ENCODE measurements around the gene DCTN3. TPM values are rescaled to one million over a fixed set of nuclear protein-coding genes. Genes with fewer than 3 reads are reported as not detected.

Gene DCTN3
- total RNA-seq, 2 donors from 2014 or later, result 81.0 to 123 TPM

DNA sequence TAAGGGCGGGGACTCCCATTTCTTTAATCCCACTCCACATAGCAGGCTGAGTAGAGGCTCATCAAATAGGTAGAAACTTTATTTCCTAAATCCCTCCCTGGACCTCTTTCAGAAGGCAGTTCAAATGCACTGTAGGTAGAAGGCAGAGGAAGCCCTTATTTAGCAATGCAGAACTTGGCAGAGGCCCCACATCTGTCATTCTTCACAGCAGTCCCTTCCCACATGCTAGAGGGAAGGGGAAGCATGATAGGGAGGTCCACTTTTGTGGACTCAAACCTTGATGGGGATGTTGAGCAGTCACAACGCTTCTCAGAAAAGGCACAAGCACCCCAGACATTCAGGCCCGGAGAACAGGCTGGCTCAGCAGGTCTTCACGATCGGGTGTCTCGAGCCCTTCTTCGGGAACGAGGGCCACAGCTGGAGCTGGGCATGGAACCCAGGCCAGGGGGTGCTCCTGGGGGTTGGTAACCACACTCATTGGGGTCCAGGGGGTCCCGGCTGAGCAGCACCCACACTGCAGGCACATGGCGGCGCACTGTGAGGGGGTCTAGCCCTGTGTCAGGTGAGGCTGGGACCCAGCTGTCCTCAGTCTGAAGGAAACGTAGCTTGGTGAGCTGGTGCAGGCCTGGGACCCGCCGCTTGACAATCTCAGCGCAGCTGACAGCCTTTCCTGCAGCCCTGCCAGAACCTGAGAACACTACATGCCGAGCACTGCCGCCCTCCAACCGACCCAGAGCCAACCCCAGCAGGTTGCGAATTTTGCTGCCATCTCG lies 9.7 kb downstream of the DCTN3 start:
- Mint-ChIP-seq H3K36me3 (peaks cover 7% of the 10 kb centered on the region in 2 donors), H3K9me3 (no peaks in the 10 kb centered on the region), H3K27ac (peak overlapping the region in 1 of 2 donors; percentile 94)
- no peak for DNase-seq (ENCODE audit: low spot score in 2 of 2)
- ATAC-seq, result no peak

DNA sequence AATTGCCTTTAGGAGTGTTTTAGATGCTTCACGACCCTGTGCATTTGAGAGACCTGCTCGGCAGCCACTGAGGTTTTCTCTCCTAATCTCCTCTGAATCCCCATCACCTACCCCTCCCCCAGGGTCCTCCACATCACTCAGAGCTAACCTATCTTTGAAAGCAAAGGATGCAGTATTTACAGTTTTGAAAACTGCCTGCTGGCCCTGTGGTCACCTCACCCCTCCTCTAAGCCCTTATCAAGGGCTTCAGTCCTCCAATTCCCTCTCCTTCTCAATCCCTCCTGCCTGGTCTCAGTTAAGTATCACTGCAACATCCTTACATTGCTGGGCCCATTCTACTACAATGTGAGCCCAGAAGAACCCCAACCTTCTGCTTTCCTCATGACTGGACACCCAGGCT lies 13.0 kb downstream of the DCTN3 start:
- ATAC-seq (no peak), DNase-seq (ENCODE audit: low spot score in 2 of 2) (no peak)
- Mint-ChIP-seq H3K9me3 (no peaks in the 10 kb centered on the region), H3K27ac (no peak overlapping the region), H3K36me3 (peaks cover 7% of the 10 kb centered on the region in 2 donors)

GRCh38 chr9:34606905-34607304 lies 13.4 kb downstream of the DCTN3 start:
- H3K36me3 Mint-ChIP-seq, result peaks cover 7% of the 10 kb centered on the region in 2 donors
- ATAC-seq (no peak), DNase-seq (ENCODE audit: low spot score in 2 of 2) (no peak)
- no peaks in the 10 kb centered on the region for H3K9me3 Mint-ChIP-seq
- H3K27ac Mint-ChIP-seq, result no peak overlapping the region

- H3K36me3 Mint-ChIP-seq, result peaks cover under 1% of the 10 kb centered on the region in 2 donors
- no peaks in the 10 kb centered on the region for H3K9me3 Mint-ChIP-seq
- no peak for ATAC-seq
- DNase-seq (ENCODE audit: low spot score in 2 of 2), result no peak
- no peak overlapping the region for H3K27ac Mint-ChIP-seq
Measured at GRCh38 chr9:34606190-34606589, 14.1 kb downstream of the DCTN3 start.

- H3K9me3 Mint-ChIP-seq, result no peaks in the 10 kb centered on the region
- peak; percentile 71 to 88 for DNase-seq (ENCODE audit: low spot score in 2 of 2)
- H3K36me3 Mint-ChIP-seq, result no peaks in the 10 kb centered on the region
- peak; percentile 90 to 92 for ATAC-seq
- no peak overlapping the region for H3K27ac Mint-ChIP-seq
Measured at GRCh38 chr9:34603610-34604231, 16.6 kb downstream of the DCTN3 start.

DNA sequence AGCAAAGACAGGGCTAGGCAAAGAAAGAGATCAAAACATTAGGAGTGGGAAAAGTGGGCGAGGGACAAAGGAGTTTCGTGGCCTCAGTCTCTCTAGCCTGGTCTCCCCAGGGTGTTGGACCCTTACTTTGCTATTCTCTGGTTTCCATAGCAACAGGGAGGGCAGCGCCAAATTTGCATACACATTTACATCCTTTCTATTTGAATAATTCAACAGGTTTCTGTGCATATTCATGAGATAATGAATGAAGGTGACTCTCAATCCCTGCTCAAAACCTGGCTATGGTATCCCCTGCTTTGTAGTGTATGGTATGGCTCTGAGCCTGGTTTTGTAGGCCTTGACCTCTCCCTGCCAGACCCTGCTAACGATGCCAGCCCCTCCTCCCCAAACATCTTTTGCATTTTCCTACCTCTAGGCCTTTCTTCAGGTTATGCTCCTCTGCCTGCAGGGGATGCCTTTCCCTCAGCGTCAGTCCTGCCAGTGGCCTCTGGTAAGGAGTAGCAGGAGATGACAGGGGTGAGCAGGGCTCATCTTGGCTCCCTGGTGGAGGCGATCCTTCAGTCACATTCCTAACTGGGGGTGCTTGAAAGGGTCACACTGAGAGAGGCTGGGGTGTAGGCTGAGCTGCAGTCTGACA lies 18.2 kb downstream of the DCTN3 start:
- Mint-ChIP-seq H3K36me3 (no peaks in the 10 kb centered on the region), H3K9me3 (no peaks in the 10 kb centered on the region), H3K27ac (no peak overlapping the region)
- DNase-seq (ENCODE audit: low spot score in 2 of 2) (no peak), ATAC-seq (no peak)

- H3K9me3 Mint-ChIP-seq, result no peaks in the 10 kb centered on the region
- DNase-seq (ENCODE audit: low spot score in 2 of 2) (no peak), ATAC-seq (no peak)
- no peaks in the 10 kb centered on the region for H3K36me3 Mint-ChIP-seq
- peak overlapping the region in 1 of 2 donors; percentile 51 for H3K27ac Mint-ChIP-seq
Measured at GRCh38 chr9:34600908-34601307, 19.4 kb downstream of the DCTN3 start.

DNA sequence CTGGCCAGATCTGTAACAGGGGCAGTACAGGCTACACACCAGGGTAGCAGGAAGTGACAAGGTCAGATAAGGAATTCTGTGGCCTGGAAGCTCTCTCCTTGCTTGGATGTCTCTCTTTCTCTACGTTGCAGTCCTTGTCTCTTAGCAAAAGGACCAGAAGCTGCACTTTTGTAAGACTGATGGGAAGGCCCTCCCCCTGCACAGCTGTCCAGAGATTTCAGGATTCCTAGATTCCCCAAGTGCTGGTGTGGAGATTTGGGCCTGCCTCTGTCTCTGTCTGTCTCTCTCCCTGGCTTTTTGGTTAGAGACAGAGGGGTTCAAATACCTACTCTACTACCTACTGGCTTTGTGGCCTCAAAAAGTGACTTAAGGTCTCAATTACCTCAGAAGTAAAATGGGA lies 20.7 kb downstream of the DCTN3 start:
- no peaks in the 10 kb centered on the region for H3K9me3 Mint-ChIP-seq
- H3K36me3 Mint-ChIP-seq, result no peaks in the 10 kb centered on the region
- H3K27ac Mint-ChIP-seq, result no peak overlapping the region
- no peak for ATAC-seq
- no peak for DNase-seq (ENCODE audit: low spot score in 2 of 2)

DNA sequence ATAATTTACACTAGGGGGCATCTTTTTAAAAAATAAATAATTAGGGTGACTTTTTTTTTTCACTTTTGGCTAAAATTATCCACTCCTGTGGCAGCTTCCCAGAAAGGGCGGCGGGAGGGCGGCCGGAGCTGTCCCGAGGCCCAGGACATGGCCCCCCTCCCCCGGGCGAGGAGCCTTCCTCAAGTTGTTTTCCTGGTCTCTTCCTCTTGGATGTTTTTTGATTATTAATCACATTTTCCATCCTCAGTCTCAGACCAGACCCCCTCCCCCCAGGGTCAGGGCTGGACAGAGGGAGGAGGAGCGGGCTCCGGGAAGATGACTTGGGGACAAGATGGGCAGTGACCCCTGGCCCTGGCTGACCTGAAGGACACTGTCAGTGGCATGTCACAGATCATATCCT lies 26.1 kb downstream of the DCTN3 start:
- H3K27ac Mint-ChIP-seq, result no peak overlapping the region
- no peaks in the 10 kb centered on the region for H3K36me3 Mint-ChIP-seq
- no peaks in the 10 kb centered on the region for H3K9me3 Mint-ChIP-seq
- ATAC-seq (no peak), DNase-seq (ENCODE audit: low spot score in 2 of 2) (no peak)

DNA sequence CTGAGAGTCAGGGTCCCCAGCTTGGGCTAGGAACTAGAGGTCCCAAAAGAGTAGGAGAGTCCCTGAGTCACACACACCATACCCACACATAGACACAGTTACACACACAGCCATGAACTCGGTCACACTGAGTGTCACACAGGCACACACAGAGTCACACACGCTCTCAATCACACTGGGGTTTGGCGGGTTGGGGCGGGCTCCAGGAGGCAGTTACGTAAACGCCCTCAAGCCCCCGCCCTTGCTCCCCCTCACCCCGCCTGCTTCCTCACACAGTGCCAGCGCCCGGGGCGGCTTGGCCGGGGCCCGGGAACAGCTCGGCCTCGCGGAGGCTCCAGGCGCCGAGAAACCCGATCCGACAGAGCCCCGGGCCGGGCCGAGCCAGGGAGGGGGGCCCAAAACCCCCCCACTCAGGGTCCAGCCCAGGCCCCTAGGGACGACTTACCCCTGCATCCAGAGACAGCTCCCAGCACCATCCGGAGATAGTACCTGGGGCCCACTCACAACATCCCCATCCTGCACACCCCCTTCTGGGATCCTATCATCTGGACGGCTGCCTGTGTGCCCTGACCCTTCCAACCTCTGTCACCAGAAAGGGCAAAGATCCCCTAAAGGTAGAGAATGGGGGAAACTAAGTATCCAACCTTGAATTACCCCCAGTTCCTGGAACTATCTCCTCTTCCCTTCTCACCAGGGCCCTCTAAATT lies 27.2 kb downstream of the DCTN3 start:
- Mint-ChIP-seq H3K27ac (peak overlapping the region in 1 of 2 donors; percentile 18), H3K9me3 (no peaks in the 10 kb centered on the region), H3K36me3 (peaks cover 0 to 9% of the 10 kb centered on the region in 2 donors)
- ATAC-seq (no peak), DNase-seq (ENCODE audit: low spot score in 2 of 2) (no peak)

- Mint-ChIP-seq H3K36me3 (peaks cover 0 to 9% of the 10 kb centered on the region in 2 donors), H3K9me3 (no peaks in the 10 kb centered on the region), H3K27ac (no peak overlapping the region)
- no peak for DNase-seq (ENCODE audit: low spot score in 2 of 2)
- ATAC-seq, result no peak
Measured at GRCh38 chr9:34591917-34592866, 28.1 kb downstream of the DCTN3 start.

- Mint-ChIP-seq H3K27ac (no peak overlapping the region), H3K36me3 (peaks cover 0 to 9% of the 10 kb centered on the region in 2 donors), H3K9me3 (no peaks in the 10 kb centered on the region)
- ATAC-seq (peak; percentile 74 to 85), DNase-seq (ENCODE audit: low spot score in 2 of 2) (peak; percentile 77 to 89)
Measured at GRCh38 chr9:34591248-34591916, 28.9 kb downstream of the DCTN3 start.

DNA sequence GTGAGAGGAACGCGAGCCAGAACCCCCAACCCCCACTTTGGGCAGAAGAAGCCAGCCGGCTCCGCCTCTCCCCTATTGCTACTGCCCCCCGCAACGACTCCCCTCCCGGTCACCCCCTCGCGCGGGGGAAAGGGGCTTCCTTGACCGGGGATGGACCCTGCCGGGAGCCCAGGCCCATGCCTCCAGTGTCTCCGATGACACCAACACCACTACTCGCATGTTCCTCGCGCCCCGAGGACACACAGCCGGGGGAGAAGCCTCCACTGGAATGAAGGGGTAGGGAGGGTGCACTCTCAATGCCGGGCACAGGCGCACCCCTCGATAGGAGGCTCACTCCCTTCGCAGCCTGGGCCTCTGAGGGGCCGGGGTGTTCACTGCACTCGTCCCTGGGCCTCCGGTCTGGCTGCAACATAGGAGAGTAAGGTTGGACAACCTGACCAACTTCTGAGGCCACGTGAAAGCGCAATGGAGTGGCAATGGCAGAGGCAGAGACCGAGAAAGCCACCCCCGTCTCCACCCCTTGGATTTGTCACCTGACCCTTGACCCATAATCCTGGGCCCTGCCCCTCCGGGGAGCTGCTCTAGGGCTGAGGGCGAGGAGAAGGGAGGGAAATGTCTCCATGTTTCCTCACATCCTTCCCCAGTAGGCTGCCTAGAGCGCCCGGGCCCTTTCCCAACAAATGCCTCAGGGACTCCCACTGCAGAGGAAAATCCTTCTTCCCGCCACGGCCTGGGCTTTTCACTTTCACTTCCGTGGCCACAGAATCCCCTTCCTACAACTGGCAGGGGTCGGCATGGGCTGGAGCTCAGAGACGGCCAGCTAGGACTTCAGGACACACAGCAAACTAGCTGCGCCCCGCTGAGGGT lies 29.7 kb downstream of the DCTN3 start:
- Mint-ChIP-seq H3K36me3 (peaks cover 0 to 9% of the 10 kb centered on the region in 2 donors), H3K9me3 (no peaks in the 10 kb centered on the region), H3K27ac (no peak overlapping the region)
- DNase-seq (ENCODE audit: low spot score in 2 of 2) (peak in 1 of 2 donors; percentile 27), ATAC-seq (peak in 1 of 2 donors; percentile 7)

DNA sequence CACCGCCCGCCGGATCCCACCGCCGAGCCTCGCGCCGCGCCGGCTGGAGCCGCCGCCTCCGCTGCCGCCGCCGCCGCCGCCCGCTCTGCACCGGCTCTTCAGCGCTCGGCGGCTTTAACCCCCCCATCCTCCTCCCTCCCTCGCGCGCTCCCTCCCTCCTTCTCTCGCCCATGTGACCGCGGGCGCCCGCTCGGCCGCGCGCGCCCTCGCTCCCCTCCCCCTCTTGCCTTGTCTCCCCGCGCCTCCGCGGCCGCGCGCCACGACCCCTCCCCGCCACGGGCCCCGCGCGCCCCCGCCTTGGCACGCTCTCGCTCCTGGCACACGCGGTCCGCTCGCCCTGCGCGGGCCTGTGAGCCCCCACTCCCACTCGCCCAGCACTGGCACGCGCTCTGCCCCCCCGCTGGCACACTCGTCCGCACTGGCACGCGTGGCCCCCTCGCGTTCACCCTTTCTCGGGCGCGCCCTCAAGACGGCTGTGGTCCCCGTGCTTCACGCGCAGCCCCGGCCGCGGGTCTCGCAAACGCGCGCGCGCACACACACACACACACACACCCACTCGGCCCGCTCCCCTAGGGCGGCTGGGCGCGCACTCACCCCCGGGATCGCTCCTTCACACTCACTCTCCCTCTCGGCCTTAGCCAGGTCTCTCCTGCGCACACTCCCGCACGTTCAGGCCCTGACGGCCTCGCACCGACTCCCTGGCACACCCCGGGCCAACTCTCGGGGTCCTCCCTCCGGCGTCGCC lies 30.5 kb downstream of the DCTN3 start, which contains the start of gene CNTFR:
CNTFR (minus strand) TSS at position 89 of the 745 bp plus-strand sequence. CDS start 20,743 bp downstream, outside the sequence.
- no peak for ATAC-seq
- no peak for DNase-seq (ENCODE audit: low spot score in 2 of 2)
- Mint-ChIP-seq H3K27ac (no peak within 1 kb of the TSS), H3K36me3 (peaks cover 0 to 9% of the 10 kb centered on the region in 2 donors), H3K9me3 (no peaks in the 10 kb centered on the region)

Measured in activated naive CD4-positive, alpha-beta T cell treated with anti-CD3 and anti-CD28 coated beads, Interleukin-2, amount 50 U/mL, for 72 hours (primary cell).